ENCODE measurements around the gene ANTXR1.

DNA sequence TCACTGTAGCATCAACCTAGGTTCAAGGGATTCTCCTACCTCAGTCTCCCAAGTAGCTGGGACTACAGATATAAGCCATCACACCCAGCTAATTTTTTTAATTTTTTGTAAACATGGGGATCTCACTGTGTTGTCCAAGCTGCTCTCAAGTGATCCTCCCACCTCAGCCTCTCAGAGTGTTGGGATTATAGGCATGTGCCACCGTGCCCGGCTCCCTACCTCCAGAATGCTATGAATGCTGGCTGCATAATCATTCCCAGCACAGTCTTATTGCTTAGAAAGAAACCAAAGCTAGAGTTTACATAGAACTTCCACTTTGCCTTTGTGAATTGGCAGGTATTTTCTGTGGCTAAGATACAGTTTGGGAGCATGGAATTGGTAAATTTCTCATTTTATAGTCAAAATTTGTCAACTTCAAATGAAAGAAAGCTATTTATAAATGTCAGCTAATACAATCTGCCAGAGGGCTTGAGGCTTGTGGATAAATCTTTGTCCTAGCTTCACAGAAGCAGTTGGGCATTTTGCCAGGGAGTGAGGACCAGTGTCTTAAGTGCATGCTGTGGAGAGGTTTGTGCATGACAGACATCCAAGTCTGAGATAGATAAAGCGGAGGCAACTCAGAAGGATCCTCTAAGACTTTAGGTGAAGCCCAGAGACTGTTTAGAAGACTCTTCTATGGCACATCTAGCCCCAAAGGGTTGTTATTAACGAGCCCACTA lies 175.4 kb downstream of the ANTXR1 start:
- TF ChIP-seq EZH2 (IDR thresholded peaks at IDR 0.05) = no peak
- TF ChIP-seq SRF (IDR thresholded peaks at IDR 0.05; ENCODE audit: low read depth) = no peak
- no peak for TF ChIP-seq CTCF (IDR thresholded peaks at IDR 0.05 in 2 of 3, conservative IDR thresholded peaks at IDR 0.05 in 1 of 3; ENCODE audit: borderline replicate concordance in 1 of 3, insufficient read depth in 1 of 3, low read depth in 2 of 3, low read length in 2 of 3)
- TF ChIP-seq ATF3 (IDR thresholded peaks at IDR 0.05) = no peak
- TF ChIP-seq YY1 (IDR thresholded peaks at IDR 0.05; ENCODE audit: extremely low read depth, insufficient replicate concordance, low read depth, low read length) = no peak
- TF ChIP-seq POLR2AphosphoS5 (IDR thresholded peaks at IDR 0.05; ENCODE audit: low read depth, low read length) = no peak
- TF ChIP-seq ZBTB33 (IDR thresholded peaks at IDR 0.05; ENCODE audit: extremely low read depth, insufficient replicate concordance, low read length) = no peak
- no peak for TF ChIP-seq RAD21 (IDR thresholded peaks at IDR 0.05; ENCODE audit: low read depth)
- TF ChIP-seq POLR2A (IDR thresholded peaks at IDR 0.05; ENCODE audit: borderline replicate concordance, extremely low read depth, insufficient read depth, insufficient read length) = no peak
- TF ChIP-seq CEBPB (IDR thresholded peaks at IDR 0.05; ENCODE audit: low read depth) = no peak
- TF ChIP-seq, protein P1, sequence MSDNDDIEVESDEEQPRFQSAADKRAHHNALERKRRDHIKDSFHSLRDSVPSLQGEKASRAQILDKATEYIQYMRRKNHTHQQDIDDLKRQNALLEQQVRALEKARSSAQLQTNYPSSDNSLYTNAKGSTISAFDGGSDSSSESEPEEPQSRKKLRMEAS (IDR thresholded peaks at IDR 0.05) = no peak
- TF ChIP-seq ZNF274 (IDR thresholded peaks at IDR 0.05; ENCODE audit: low read depth, low read length) = no peak
- no peak for TF ChIP-seq SIN3A (IDR thresholded peaks at IDR 0.05; ENCODE audit: low read depth)

Measured in HCT116 (cell line).